HEK293 (cell line): ENCODE data around the gene COQ3.

Experiments used
- EGR2 ChIP-seq: fragments of 450-650 bp; formaldehyde crosslinking; IDR thresholded peaks from 2 replicates; pipeline ENCODE4 v1.5.1; 2016; ENCODE audit warnings: low read depth, missing biosample characterization, missing genetic modification characterization
- FEZF1 ChIP-seq: fragments of 450-650 bp; formaldehyde crosslinking; IDR thresholded peaks from 2 replicates; pipeline ENCODE4 v1.5.1; 2016; ENCODE audit warnings: missing biosample characterization, missing genetic modification characterization
- KLF7 ChIP-seq: fragments of 450-650 bp; formaldehyde crosslinking; IDR thresholded peaks from 2 replicates; pipeline ENCODE4 v1.5.1; 2016; ENCODE audit warnings: missing biosample characterization, missing genetic modification characterization, borderline replicate concordance
- KLF9 ChIP-seq: fragments of 450-650 bp; formaldehyde crosslinking; IDR thresholded peaks from 2 replicates; pipeline ENCODE4 v1.5.1; 2016; ENCODE audit warnings: missing biosample characterization, missing genetic modification characterization, low read depth
- MYNN ChIP-seq: fragments of 450-650 bp; formaldehyde crosslinking; IDR thresholded peaks from 2 replicates; pipeline ENCODE4 v1.5.1; 2016; ENCODE audit warnings: missing biosample characterization, missing genetic modification characterization, borderline replicate concordance
- OVOL3 ChIP-seq: fragments of 450-650 bp; formaldehyde crosslinking; IDR thresholded peaks from 2 replicates; pipeline ENCODE4 v1.5.1; 2016; ENCODE audit warnings: missing biosample characterization, missing genetic modification characterization
- PRDM2 ChIP-seq: fragments of 450-650 bp; formaldehyde crosslinking; IDR thresholded peaks from 2 replicates; pipeline ENCODE4 v1.5.1; 2016; ENCODE audit warnings: missing biosample characterization, missing genetic modification characterization, borderline replicate concordance
- SCRT1 ChIP-seq: fragments of 450-650 bp; formaldehyde crosslinking; IDR thresholded peaks from 2 replicates; pipeline ENCODE4 v1.5.1; 2016; ENCODE audit warnings: missing biosample characterization, missing genetic modification characterization, borderline replicate concordance
- SP7 ChIP-seq: fragments of 450-650 bp; formaldehyde crosslinking; IDR thresholded peaks from 2 replicates; pipeline ENCODE4 v1.5.1; 2016; ENCODE audit warnings: missing biosample characterization, missing genetic modification characterization
- TRIM28 ChIP-seq: IDR thresholded peaks from 2 replicates; pipeline ENCODE4 v1.6.1; 2011; ENCODE audit warnings: low read length, control low read depth, borderline replicate concordance
- YY1 ChIP-seq: fragments of 450-650 bp; formaldehyde crosslinking; IDR thresholded peaks from 2 replicates; pipeline ENCODE4 v1.5.1; 2018; ENCODE audit warnings: missing biosample characterization, missing genetic modification characterization
- ZNF114 ChIP-seq: fragments of 450-650 bp; formaldehyde crosslinking; IDR thresholded peaks from 2 replicates; pipeline ENCODE4 v1.5.0; 2017; ENCODE audit warnings: missing biosample characterization, missing genetic modification characterization
- ZNF121 ChIP-seq: fragments of 450-650 bp; formaldehyde crosslinking; IDR thresholded peaks from 2 replicates; pipeline ENCODE4 v1.5.1; 2016; ENCODE audit warnings: missing biosample characterization, missing genetic modification characterization
- ZNF133 ChIP-seq: fragments of 450-650 bp; formaldehyde crosslinking; IDR thresholded peaks from 2 replicates; pipeline ENCODE4 v1.5.1; 2016; ENCODE audit warnings: missing biosample characterization, missing genetic modification characterization
- ZNF175 ChIP-seq: fragments of 450-650 bp; formaldehyde crosslinking; IDR thresholded peaks from 2 replicates; pipeline ENCODE4 v1.5.1; 2016; ENCODE audit warnings: missing biosample characterization, missing genetic modification characterization
- ZNF274 ChIP-seq, 2 experiments: fragments of 200-500 bp in 1 of 2; fragments of 450-650 bp in 1 of 2; sonication (Bioruptor generic) in 1 of 2; formaldehyde crosslinking in 1 of 2; IDR thresholded peaks; 2 replicates each; pipeline versions ENCODE4 v1.5.1 to v1.6.1; 2014 to 2016; ENCODE audit warnings: borderline replicate concordance in 1 of 2, inconsistent platforms in 1 of 2, low read length in 1 of 2, missing biosample characterization in 1 of 2, missing genetic modification characterization in 1 of 2
- ZNF558 ChIP-seq: fragments of 450-650 bp; formaldehyde crosslinking; IDR thresholded peaks from 2 replicates; pipeline ENCODE4 v1.5.1; 2016; ENCODE audit warnings: missing biosample characterization, missing genetic modification characterization
- ZNF571 ChIP-seq: fragments of 450-650 bp; formaldehyde crosslinking; IDR thresholded peaks from 2 replicates; pipeline ENCODE4 v1.5.0; 2017; ENCODE audit warnings: missing biosample characterization, missing genetic modification characterization
- ZNF610 ChIP-seq: fragments of 450-650 bp; formaldehyde crosslinking; IDR thresholded peaks from 2 replicates; pipeline ENCODE4 v1.5.1; 2016; ENCODE audit warnings: missing biosample characterization, missing genetic modification characterization, borderline replicate concordance
- ZNF629 ChIP-seq: fragments of 450-650 bp; formaldehyde crosslinking; IDR thresholded peaks from 2 replicates; pipeline ENCODE4 v1.5.1; 2017; ENCODE audit warnings: missing biosample characterization, missing genetic modification characterization
- ZNF660 ChIP-seq: fragments of 450-650 bp; IDR thresholded peaks from 2 replicates; pipeline ENCODE4 v1.5.1; 2018; ENCODE audit warnings: missing biosample characterization, mild to moderate bottlenecking, missing genetic modification characterization
- ZNF707 ChIP-seq: fragments of 450-650 bp; formaldehyde crosslinking; IDR thresholded peaks from 2 replicates; pipeline ENCODE4 v1.5.1; 2016; ENCODE audit warnings: missing biosample characterization, missing genetic modification characterization
- TF ChIP-seq, protein P1 (sequence below): fragments of 450-650 bp; formaldehyde crosslinking; conservative IDR thresholded peaks from 2 replicates; pipeline ENCODE4 v1.5.1; 2016; ENCODE audit warnings: low read depth, missing biosample characterization, missing genetic modification characterization
- TF ChIP-seq, protein P2 (sequence below): fragments of 450-650 bp; formaldehyde crosslinking; IDR thresholded peaks from 2 replicates; pipeline ENCODE4 v1.5.1; 2016; ENCODE audit warnings: missing biosample characterization, missing genetic modification characterization

The COQ3 gene

DNA sequence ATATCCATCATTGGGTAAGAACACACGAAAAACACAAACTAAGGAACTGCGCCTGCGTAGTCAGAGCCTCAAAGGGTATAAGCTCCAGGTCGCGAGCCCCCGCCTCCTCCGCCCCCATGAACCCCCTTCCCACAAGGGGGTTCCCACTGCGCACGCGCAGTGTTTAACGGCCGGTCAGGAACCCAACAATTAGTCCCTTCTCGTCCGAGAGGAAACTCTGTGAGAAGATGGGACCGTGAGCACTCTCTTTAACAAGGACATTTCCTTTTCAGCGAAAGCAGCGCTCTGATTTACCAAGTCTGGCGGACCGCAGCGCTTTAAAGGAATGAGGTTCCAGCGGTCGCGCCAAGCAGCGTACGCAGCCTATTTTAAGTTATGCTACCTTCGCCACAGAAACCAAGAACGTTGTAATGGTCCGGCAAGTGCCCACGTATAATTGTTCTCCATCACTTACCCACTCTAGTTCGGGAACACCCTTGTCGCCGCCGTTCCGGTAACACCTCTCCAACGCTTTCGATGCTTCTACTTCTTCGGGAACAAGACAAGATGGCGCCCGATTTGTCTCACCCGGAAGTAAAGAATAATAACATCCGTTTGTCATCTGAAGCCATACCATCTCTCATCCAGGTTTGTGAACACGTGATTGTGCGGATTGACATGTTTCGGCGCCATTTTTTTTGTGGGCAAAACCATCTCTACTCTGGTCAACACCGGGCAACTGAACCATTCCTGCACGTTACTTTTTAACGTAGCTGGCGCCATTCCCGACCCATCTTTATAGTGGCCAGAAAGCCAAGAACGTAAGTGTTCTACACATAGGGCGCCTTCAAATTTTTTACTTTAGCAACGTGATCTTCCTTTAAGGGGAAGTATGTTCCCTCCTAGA lies 31.0 kb upstream of the COQ3 start, which contains the start of gene PNISR (continued):
- no peak for TF ChIP-seq ZNF571
- no peak for TF ChIP-seq MYNN (tag by site-specific recombination)
- TF ChIP-seq ZNF133 (tag by site-specific recombination), result no peak
- TF ChIP-seq KLF7 (tag by site-specific recombination), result no peak
- TF ChIP-seq ZNF121 (tag by site-specific recombination), result no peak
- no peak for TF ChIP-seq ZNF114
- TF ChIP-seq, protein P1, sequence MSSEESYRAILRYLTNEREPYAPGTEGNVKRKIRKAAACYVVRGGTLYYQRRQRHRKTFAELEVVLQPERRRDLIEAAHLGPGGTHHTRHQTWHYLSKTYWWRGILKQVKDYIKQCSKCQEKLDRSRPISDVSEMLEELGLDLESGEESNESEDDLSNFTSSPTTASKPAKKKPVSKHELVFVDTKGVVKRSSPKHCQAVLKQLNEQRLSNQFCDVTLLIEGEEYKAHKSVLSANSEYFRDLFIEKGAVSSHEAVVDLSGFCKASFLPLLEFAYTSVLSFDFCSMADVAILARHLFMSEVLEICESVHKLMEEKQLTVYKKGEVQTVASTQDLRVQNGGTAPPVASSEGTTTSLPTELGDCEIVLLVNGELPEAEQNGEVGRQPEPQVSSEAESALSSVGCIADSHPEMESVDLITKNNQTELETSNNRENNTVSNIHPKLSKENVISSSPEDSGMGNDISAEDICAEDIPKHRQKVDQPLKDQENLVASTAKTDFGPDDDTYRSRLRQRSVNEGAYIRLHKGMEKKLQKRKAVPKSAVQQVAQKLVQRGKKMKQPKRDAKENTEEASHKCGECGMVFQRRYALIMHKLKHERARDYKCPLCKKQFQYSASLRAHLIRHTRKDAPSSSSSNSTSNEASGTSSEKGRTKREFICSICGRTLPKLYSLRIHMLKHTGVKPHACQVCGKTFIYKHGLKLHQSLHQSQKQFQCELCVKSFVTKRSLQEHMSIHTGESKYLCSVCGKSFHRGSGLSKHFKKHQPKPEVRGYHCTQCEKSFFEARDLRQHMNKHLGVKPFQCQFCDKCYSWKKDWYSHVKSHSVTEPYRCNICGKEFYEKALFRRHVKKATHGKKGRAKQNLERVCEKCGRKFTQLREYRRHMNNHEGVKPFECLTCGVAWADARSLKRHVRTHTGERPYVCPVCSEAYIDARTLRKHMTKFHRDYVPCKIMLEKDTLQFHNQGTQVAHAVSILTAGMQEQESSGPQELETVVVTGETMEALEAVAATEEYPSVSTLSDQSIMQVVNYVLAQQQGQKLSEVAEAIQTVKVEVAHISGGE, result peak; percentile 93
- TF ChIP-seq KLF9 (tag by site-specific recombination), result no peak
- TF ChIP-seq OVOL3 (tag by site-specific recombination), result 0 out of 2 replicates have a peak, but pooled peaks have one; percentile 13
- TF ChIP-seq FEZF1, result no peak
- peak; percentile 61; the same call in 1 of the 2 replicates for TF ChIP-seq EGR2
- no peak for TF ChIP-seq ZNF274 (IDR thresholded peaks at IDR 0.05; ENCODE audit: low read length)
- TF ChIP-seq ZNF274 (tag by site-specific recombination; IDR thresholded peaks at IDR 0.05; ENCODE audit: borderline replicate concordance), result no peak
- TF ChIP-seq ZNF175 (tag by site-specific recombination), result no peak
- no peak for TF ChIP-seq PRDM2 (tag by site-specific recombination)
- peak; percentile 69; the same call in 1 of the 2 replicates for TF ChIP-seq ZNF610
- TF ChIP-seq YY1, result peak; percentile 98
- TF ChIP-seq SCRT1 (tag by site-specific recombination), result no peak
- TF ChIP-seq SP7 (tag by site-specific recombination), result peak; percentile 57
- TF ChIP-seq TRIM28, result peak; percentile 55
- TF ChIP-seq, protein P2, sequence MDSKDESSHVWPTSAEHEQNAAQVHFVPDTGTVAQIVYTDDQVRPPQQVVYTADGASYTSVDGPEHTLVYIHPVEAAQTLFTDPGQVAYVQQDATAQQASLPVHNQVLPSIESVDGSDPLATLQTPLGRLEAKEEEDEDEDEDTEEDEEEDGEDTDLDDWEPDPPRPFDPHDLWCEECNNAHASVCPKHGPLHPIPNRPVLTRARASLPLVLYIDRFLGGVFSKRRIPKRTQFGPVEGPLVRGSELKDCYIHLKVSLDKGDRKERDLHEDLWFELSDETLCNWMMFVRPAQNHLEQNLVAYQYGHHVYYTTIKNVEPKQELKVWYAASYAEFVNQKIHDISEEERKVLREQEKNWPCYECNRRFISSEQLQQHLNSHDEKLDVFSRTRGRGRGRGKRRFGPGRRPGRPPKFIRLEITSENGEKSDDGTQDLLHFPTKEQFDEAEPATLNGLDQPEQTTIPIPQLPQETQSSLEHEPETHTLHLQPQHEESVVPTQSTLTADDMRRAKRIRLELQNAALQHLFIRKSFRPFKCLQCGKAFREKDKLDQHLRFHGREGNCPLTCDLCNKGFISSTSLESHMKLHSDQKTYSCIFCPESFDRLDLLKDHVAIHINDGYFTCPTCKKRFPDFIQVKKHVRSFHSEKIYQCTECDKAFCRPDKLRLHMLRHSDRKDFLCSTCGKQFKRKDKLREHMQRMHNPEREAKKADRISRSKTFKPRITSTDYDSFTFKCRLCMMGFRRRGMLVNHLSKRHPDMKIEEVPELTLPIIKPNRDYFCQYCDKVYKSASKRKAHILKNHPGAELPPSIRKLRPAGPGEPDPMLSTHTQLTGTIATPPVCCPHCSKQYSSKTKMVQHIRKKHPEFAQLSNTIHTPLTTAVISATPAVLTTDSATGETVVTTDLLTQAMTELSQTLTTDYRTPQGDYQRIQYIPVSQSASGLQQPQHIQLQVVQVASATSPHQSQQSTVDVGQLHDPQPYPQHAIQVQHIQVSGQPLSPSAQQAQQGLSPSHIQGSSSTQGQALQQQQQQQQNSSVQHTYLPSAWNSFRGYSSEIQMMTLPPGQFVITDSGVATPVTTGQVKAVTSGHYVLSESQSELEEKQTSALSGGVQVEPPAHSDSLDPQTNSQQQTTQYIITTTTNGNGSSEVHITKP (tag by site-specific recombination), result peak; percentile 95
- TF ChIP-seq ZNF660 (tag by site-specific recombination), result 0 out of 2 replicates have a peak, but pooled peaks have one; percentile 29
- TF ChIP-seq ZNF707 (tag by site-specific recombination), result no peak
- TF ChIP-seq ZNF558 (tag by site-specific recombination), result no peak
- TF ChIP-seq ZNF629 (tag by site-specific recombination), result peak; percentile 74
